Measurements from ENCODE around the gene NUDT14. TPM values are rescaled to one million over a fixed set of nuclear protein-coding genes. Genes with fewer than 3 reads are reported as not detected.

The NUDT14 gene
- total RNA-seq, 6 experiments from 2014 or later = 9.0 to 27.4 (median 11.4) TPM

GRCh38 chr14:105158794-105159193 lies 22.3 kb downstream of the NUDT14 start:
- ATAC-seq = no peak
- no peaks in the 10 kb centered on the region for H3K4me1 ChIP-seq

GRCh38 chr14:105157872-105158271 lies 23.2 kb downstream of the NUDT14 start:
- intact Hi-C loops (cut with DNase I) = no loop called here
- H3K4me1 ChIP-seq = no peaks in the 10 kb centered on the region
- H3K9me3 ChIP-seq = no peaks in the 10 kb centered on the region
- no CpG with 5 or more reads among the region's 15 CpGs for WGBS (ENCODE audit: insufficient coverage, low coverage, low lambda C conversion rate, missing lambda C conversion rate)
- H3K27ac ChIP-seq = no peak overlapping the region
- TF ChIP-seq CTCF (IDR thresholded peaks at IDR 0.05) (no peak), POLR2A (IDR thresholded peaks at IDR 0.05) (no peak)
- H3K4me3 ChIP-seq = no peak overlapping the region
- ATAC-seq (no peak), DNase-seq (no peak)
- H3K36me3 ChIP-seq = no peaks in the 10 kb centered on the region
- H3K27me3 ChIP-seq = no peaks in the 10 kb centered on the region

More at GRCh38 chr14:105158794-105159193, 22.3 kb downstream of the NUDT14 start:
- no peaks in the 10 kb centered on the region for H3K27me3 ChIP-seq
- H3K4me3 ChIP-seq = no peak overlapping the region
- intact Hi-C loops (cut with DNase I) = no loop called here
- no CpG with 5 or more reads among the region's 12 CpGs for WGBS (ENCODE audit: insufficient coverage, low coverage, low lambda C conversion rate, missing lambda C conversion rate)
- H3K27ac ChIP-seq = no peak overlapping the region
- no peaks in the 10 kb centered on the region for H3K9me3 ChIP-seq
- TF ChIP-seq POLR2A (IDR thresholded peaks at IDR 0.05) = no peak
- TF ChIP-seq CTCF (IDR thresholded peaks at IDR 0.05) = no peak
- no peak for DNase-seq
- H3K36me3 ChIP-seq = no peaks in the 10 kb centered on the region

- Histone ChIP-seq H3K27ac (no peak overlapping the region), H3K4me1 (no peaks in the 10 kb centered on the region), H3K27me3 (no peaks in the 10 kb centered on the region), H3K9me3 (no peaks in the 10 kb centered on the region), H3K4me3 (no peak overlapping the region), H3K36me3 (no peaks in the 10 kb centered on the region)
- TF ChIP-seq CTCF (IDR thresholded peaks at IDR 0.05) = no peak
- no peak for TF ChIP-seq POLR2A (IDR thresholded peaks at IDR 0.05)
- intact Hi-C loops (cut with DNase I) = no loop called here
- DNase-seq (no peak), ATAC-seq (no peak)
- WGBS (ENCODE audit: insufficient coverage, low coverage, low lambda C conversion rate, missing lambda C conversion rate) = 89% methylated on average over 11 of the region's 31 CpGs
These were observed 24.4 kb downstream of the NUDT14 start for GRCh38 chr14:105156414-105157375.

GRCh38 chr14:105155681-105156413 lies 25.3 kb downstream of the NUDT14 start:
- no peak for ATAC-seq
- intact Hi-C loops (cut with DNase I) = no loop called here
- no peaks in the 10 kb centered on the region for H3K27me3 ChIP-seq
- WGBS (ENCODE audit: insufficient coverage, low coverage, low lambda C conversion rate, missing lambda C conversion rate) = 76% methylated on average over 10 of the region's 48 CpGs
- no peak for DNase-seq
- H3K36me3 ChIP-seq = no peaks in the 10 kb centered on the region
- no peaks in the 10 kb centered on the region for H3K9me3 ChIP-seq
- H3K27ac ChIP-seq = no peak overlapping the region
- no peak for TF ChIP-seq POLR2A (IDR thresholded peaks at IDR 0.05)
- TF ChIP-seq CTCF (IDR thresholded peaks at IDR 0.05) = no peak
- H3K4me1 ChIP-seq = no peaks in the 10 kb centered on the region
- no peak overlapping the region for H3K4me3 ChIP-seq
